Renal cortex interstitium (tissue), 11 donors: ENCODE data around the gene HHLA2. TPM values are rescaled to one million over a fixed set of nuclear protein-coding genes. Genes with fewer than 3 reads are reported as not detected.

Experiments used
- DNase-seq, 11 donors: peaks; one replicate each; pipeline ENCODE4 v3.0.0-alpha.2; 2013; ENCODE audit warnings: low read depth in 9 of 11, low spot score in 4 of 11; ENCODE audit errors: extremely low read depth in 1 of 11
- polyA plus RNA-seq, 3 donors: library from polyadenylated mRNA; unstranded; fragments of 120-200 nt; gene quantifications; one replicate each; pipeline ENCODE4 v1.2.1, GENCODE V29; 2013; ENCODE audit not compliant: insufficient read length in 3 of 3

The HHLA2 gene
- polyA plus RNA-seq, 3 donors: 16.7 to 26.6 (median 21.9) TPM

DNA sequence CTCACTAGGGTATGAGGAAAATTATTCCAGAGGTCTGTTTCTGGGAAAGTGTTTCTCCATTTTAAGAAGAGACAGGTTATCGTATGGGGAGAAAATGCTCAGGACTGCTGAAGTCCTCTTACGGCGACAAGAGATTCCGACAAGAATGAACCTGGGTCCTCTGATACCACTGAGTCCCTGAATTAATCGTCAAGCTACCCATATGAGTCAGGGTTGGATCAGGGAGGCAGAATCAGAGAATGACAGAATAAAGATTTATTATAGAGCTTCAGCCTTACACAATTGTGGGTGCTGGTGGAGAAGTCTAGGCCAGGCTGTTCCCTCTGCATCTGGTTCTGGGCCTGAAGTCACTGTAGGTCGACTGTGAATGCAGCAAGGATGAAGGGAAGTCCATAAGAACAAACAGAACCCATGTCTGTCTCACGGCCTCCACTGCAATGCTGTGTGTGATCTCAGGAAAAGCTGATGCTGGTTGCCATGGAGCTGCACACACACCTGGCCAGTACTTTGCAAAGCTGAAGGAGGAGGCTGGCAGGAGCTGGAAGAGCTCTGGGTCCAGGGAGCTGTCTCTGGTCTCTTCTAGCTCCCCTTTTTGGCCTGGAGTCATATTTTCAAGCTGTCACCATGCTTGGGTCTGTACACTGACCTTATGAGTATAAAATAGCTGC, 83.9 kb downstream of the HHLA2 start:
- no peak for DNase-seq

- DNase-seq: no peak
These were observed 85.3 kb downstream of the HHLA2 start for GRCh38 chr3:108381529-108382140.

- DNase-seq: no peak
These were observed 87.0 kb downstream of the HHLA2 start for GRCh38 chr3:108383306-108383705.

DNA sequence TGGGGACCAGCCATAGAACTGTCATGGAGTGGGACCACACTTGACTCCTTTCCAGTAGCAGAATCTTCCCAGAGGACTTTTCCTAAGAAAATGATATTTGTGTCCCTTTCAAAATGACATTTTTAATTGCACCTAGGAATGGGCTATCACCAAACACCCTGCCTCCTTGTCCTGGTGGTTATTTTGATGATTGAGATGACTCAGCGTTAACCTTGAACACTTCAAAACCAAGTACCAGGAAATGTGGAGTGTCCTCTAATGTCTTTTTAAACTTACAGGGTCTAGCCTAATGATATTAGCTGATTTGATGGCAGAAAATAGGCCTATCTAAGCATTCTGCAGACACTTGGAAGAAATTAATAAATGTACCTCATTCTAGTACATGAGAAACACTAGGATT, 90.7 kb downstream of the HHLA2 start:
- no peak for DNase-seq

- no peak for DNase-seq
These were observed 92.1 kb downstream of the HHLA2 start for GRCh38 chr3:108388136-108389132.

GRCh38 chr3:108389372-108389771, 93.0 kb downstream of the HHLA2 start:
- no peak for DNase-seq

DNA sequence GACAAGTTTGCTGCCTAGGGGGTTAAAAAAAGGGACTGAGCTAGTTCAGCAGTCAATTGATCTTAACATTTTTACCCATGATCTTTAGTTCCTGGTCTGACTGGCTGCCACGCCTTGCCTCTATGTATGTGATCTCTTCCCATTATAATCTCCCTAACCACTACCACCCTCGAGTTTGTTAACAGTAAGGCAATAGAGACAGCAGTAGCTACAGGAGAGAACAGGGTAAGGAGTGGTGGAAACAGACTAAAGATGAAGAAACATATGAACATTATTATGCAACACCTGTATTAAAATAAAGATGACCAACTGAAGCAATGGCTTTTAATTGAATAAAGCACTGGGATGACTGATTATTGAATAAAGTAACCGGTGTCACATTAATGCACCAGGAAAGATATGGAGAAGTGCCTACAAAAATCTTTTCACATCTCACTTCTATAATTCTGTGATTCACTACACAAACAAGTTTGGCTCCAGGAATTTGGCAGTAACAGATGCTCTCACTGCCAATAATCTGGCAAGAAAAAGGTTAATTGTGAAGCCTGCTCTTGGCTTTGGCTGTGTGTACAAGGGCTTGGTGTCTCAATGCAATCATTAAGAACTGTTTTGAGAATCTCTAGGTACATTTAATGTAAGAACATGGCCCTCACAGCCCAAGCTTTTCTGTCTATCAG, 95.7 kb downstream of the HHLA2 start:
- no peak for DNase-seq

GRCh38 chr3:108393128-108393900, 97.0 kb downstream of the HHLA2 start:
- DNase-seq: no peak

DNA sequence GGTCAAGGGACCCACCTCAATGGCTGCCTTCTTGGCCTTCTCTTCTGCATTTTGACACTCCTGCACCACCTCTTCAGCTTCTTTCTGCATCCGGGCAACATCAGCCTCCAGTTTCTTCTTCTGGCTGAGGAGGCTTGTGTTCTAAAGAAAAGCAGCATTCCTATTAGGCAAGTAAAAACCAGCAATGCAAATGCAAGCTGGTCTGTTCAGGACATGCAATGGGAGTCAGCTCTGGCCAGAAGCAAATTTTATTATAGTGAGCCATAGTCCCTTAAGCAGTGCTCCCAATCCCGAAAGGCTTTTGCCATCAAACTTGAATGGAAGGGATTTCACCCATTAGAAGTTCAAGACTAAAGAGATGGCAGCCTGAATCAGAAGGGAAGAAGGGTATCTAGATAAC, 97.7 kb downstream of the HHLA2 start:
- DNase-seq: no peak

DNA sequence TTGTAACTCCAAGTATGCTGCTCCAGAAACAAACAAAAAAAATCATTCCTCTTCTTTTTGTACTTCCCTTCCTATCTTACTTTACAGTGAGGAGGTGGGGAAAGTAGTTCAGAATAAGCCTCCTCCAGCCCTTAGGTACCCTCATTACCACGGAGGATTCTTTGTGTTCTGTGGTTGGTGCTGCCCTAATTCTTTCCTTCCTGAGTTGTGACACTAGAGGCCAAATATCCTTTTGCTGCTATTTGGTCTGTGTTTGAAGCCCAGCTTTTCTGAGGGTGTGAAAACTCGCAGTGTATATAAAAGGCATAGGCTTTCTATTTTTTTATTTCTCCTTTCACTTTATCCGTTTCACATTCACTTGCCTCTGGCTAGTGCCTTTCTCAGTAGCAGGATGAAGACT, 98.2 kb downstream of the HHLA2 start:
- DNase-seq: no peak

GRCh38 chr3:108396336-108396735, 100.0 kb downstream of the HHLA2 start:
- DNase-seq: no peak

DNA sequence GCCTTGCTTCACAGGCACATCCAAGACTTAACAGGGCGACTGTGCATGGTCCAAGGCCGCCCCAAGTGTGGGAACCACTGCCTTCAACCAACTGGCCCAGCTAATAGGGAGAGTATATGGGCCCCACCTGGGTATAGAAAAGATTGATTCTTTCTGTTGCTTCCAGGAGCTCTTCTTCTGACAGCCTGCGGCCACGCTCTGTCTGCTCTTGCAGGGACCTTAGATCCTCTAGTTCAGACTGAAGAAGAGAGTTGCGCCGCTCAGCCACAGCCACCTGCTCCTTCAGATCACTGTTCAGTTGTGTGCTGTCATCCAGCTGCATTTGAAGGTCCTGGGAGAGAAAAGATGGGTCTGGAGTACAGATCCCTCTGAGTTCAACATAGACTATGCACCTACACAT, 102.2 kb downstream of the HHLA2 start:
- DNase-seq: no peak

DNA sequence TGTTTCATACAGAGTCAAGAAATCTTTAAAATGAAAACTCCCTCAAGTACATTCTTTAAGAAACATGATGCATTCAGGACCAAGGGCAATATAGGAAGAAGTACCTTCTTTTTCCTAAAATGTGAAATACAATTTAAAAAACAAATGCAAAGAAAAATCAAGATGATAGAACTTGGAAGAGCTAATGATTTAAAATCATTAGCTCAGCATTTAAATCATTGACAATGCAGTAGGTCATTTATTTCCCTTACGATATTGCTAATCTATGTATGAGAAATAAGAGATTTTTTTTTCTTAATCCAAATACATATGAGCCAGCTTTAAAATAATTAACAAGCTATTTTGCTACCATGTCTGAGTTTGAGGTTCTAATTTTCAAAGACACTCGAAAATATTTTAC, 105.5 kb downstream of the HHLA2 start:
- no peak for DNase-seq

DNA sequence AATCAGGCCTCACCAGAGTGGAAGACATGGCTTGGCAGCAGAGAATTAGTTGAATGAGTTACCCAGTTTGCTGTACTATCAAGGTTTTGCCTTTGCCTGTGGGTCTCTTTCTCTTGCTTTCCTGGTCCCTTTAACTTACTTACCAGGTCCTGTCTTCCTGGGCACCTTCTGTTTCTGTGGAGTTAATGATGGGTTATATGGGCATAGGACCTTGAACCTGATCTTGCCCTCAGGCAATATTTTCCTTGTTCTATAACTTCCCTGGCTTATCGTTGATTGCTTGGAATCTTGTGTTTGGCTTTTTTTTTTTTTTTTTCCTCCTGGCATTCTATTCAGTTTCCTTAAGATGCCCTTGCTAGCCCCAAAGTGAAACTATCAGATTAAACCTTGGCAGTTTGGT, 106.8 kb downstream of the HHLA2 start:
- DNase-seq: no peak

DNA sequence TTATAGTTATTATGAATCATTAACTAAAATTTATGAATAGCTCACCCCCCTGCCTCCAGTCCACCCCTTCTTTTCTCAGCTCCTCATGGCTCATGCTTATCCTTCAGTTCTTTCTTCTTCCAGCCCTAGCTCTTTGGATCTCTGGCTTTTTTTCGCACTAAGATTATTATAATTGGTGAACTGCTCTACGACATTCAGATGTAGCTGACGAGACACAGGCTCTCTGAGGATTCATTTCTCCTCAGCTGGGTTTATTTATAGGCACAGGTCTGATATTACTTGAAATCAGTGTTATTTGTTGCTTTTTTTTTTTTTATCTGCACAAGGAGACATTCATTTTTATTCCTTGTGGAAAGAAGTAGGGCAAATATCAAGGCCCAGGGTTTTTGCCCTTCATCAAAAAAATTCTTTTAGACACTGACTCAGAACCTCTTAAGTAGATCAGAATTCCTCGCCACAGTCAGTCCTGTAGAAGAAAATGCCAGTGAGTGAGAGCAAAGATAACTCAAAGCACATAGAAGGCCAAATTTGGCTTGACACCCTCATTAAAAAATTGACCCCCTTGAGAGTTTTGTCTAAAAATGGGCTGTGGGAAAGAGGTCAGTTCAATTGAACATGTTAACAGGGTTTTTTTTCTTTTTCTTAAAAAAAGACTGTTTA, 107.5 kb downstream of the HHLA2 start:
- DNase-seq: no peak

DNA sequence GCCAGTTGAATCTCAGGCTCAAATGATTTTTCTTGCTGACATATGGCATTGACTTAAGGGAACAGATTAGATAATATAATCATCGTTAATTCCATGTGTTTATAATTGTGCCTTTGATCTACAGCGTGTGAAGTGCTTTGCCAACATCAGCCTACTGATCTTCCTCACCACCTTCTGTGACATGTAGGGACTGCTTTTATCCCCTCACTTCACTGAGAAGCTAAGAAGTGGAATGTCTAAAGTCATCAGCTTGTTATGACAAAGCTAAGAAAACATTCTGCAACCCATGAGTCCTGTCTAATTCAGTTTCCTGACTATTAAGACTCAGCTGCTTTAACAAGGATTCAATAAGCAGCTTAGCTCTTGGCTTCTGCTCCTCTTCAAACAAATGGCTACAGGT, 108.0 kb downstream of the HHLA2 start:
- DNase-seq: no peak

- no peak for DNase-seq
These were observed 109.8 kb downstream of the HHLA2 start for GRCh38 chr3:108406063-108406660.
